ENCODE data around the gene RAPGEF2.
"Not testable (repeated sequence)": the region's sequence is repeated elsewhere in the genome, so short reads cannot be mapped to it uniquely, and the experiment has no call there.

Gene RAPGEF2

DNA sequence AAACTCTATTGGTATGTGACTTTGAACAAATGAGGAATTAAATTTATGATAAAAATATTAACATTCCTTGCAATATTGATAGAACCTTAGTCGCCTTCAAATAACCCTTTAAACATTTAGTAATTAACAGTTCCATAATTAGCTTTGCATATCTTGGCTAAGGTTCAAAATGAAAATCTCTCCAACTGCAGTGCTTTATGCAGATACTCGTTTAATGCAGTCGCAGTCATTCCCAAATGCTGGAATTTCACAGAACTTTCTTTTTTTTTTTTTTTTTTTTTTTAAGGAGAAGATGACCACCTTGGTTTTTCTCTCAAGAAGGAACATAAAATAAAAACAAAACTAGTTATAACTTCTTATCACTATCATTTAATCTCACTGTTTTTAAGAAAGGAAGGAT, 5.2 kb downstream of the RAPGEF2 start:
- TF ChIP-seq EZH2phosphoT487 (IDR thresholded peaks at IDR 0.05; ENCODE audit: borderline replicate concordance, low read length) = no peak
- TF ChIP-seq, protein P1, sequence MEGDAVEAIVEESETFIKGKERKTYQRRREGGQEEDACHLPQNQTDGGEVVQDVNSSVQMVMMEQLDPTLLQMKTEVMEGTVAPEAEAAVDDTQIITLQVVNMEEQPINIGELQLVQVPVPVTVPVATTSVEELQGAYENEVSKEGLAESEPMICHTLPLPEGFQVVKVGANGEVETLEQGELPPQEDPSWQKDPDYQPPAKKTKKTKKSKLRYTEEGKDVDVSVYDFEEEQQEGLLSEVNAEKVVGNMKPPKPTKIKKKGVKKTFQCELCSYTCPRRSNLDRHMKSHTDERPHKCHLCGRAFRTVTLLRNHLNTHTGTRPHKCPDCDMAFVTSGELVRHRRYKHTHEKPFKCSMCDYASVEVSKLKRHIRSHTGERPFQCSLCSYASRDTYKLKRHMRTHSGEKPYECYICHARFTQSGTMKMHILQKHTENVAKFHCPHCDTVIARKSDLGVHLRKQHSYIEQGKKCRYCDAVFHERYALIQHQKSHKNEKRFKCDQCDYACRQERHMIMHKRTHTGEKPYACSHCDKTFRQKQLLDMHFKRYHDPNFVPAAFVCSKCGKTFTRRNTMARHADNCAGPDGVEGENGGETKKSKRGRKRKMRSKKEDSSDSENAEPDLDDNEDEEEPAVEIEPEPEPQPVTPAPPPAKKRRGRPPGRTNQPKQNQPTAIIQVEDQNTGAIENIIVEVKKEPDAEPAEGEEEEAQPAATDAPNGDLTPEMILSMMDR (IDR thresholded peaks at IDR 0.05; ENCODE audit: low read depth, low read length, poor library complexity, severe bottlenecking) = no peak
- Histone ChIP-seq H3K4me2 (ENCODE audit: low read length) (no peak overlapping the region), H3K27me3 (ENCODE audit: control insufficient read depth, low read length) (no peaks in the 10 kb centered on the region), H3K79me2 (ENCODE audit: control insufficient read depth, low read length) (peaks cover 90% of the 10 kb centered on the region), H3K4me3 (ENCODE audit: low read length) (no peak overlapping the region), H3K36me3 (ENCODE audit: control insufficient read depth, low read length) (no peaks in the 10 kb centered on the region), H4K20me1 (ENCODE audit: control insufficient read depth, insufficient read depth, low read depth, low read length) (peaks cover 9% of the 10 kb centered on the region; the same call in 1 of the 2 replicates), H3K4me1 (ENCODE audit: control insufficient read depth, low read length) (peaks cover 27% of the 10 kb centered on the region), H3F3A (ENCODE audit: control insufficient read depth, insufficient read depth) (0 out of 2 replicates have a peak, but pooled peaks cover 2% of the 10 kb centered on the region), H3K27ac (ENCODE audit: low read depth, low read length) (no peak overlapping the region), H3K9me3 (ENCODE audit: control insufficient read depth, insufficient read depth, low read length) (no peaks in the 10 kb centered on the region), H3K9me2 (replicated peaks; ENCODE audit: control insufficient read depth, low read length) (no peaks in the 10 kb centered on the region)

DNA sequence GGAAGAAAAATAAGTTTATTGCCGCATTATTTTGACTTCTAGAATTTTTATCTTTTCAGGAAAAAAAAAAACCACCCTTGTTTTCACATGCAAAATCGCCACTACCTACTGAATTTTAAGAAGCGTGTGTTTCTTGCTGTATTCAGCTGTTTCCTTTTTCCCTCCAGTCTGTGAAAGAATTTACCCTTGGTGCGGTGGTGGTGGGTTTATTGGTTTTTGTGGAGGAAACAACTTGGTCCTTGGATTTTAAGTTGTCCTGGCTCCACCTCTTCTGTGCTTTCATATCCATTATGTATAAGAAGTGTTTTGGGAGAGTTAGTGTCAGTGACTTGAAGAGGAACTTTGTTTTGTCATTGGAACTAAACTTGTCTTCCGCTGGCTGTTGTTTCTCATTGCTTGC, 8.1 kb downstream of the RAPGEF2 start:
- H3F3A ChIP-seq (ENCODE audit: control insufficient read depth, insufficient read depth) = 0 out of 2 replicates have a peak, but pooled peaks cover 2% of the 10 kb centered on the region
- H3K27me3 ChIP-seq (ENCODE audit: control insufficient read depth, low read length) = no peaks in the 10 kb centered on the region
- no peak overlapping the region for H3K4me2 ChIP-seq (ENCODE audit: low read length)
- H3K79me2 ChIP-seq (ENCODE audit: control insufficient read depth, low read length) = peaks cover 67% of the 10 kb centered on the region
- H3K9me3 ChIP-seq (ENCODE audit: control insufficient read depth, insufficient read depth, low read length) = peaks cover 4% of the 10 kb centered on the region
- H3K27ac ChIP-seq (ENCODE audit: low read depth, low read length) = no peak overlapping the region
- H3K9me2 ChIP-seq (replicated peaks; ENCODE audit: control insufficient read depth, low read length) = no peaks in the 10 kb centered on the region
- no peak overlapping the region for H3K4me3 ChIP-seq (ENCODE audit: low read length)
- TF ChIP-seq, protein P1 (IDR thresholded peaks at IDR 0.05; ENCODE audit: low read depth, low read length, poor library complexity, severe bottlenecking) = no peak
- no peak for TF ChIP-seq EZH2phosphoT487 (IDR thresholded peaks at IDR 0.05; ENCODE audit: borderline replicate concordance, low read length)
- peaks cover 17% of the 10 kb centered on the region for H3K4me1 ChIP-seq (ENCODE audit: control insufficient read depth, low read length)
- no peaks in the 10 kb centered on the region for H4K20me1 ChIP-seq (ENCODE audit: control insufficient read depth, insufficient read depth, low read depth, low read length)
- no peaks in the 10 kb centered on the region for H3K36me3 ChIP-seq (ENCODE audit: control insufficient read depth, low read length)

DNA sequence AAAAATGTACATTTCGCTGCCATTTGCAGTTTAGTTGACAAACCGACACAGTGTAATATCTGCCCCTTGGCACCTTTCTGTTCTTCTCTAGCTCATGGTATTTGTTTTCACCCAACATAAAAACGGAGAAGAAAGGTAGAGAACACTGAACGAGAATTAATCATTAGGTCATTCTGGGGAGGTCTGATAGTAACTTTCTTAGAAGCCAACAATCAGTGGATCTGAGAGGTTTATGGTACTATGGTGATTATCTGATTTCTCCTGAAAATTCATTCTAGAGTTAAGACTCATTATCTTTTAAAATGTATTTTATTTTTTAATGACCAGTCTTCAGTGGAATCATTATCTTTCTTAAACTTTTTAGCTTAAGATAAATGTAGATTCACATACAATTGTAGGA, 8.5 kb downstream of the RAPGEF2 start:
- TF ChIP-seq EZH2phosphoT487 (IDR thresholded peaks at IDR 0.05; ENCODE audit: borderline replicate concordance, low read length) = no peak
- TF ChIP-seq, protein P1 (IDR thresholded peaks at IDR 0.05; ENCODE audit: low read depth, low read length, poor library complexity, severe bottlenecking) = no peak
- Histone ChIP-seq H3K4me2 (ENCODE audit: low read length) (no peak overlapping the region), H3K36me3 (ENCODE audit: control insufficient read depth, low read length) (no peaks in the 10 kb centered on the region), H3K4me3 (ENCODE audit: low read length) (no peak overlapping the region), H4K20me1 (ENCODE audit: control insufficient read depth, insufficient read depth, low read depth, low read length) (no peaks in the 10 kb centered on the region), H3F3A (ENCODE audit: control insufficient read depth, insufficient read depth) (0 out of 2 replicates have a peak, but pooled peaks cover 2% of the 10 kb centered on the region), H3K9me2 (replicated peaks; ENCODE audit: control insufficient read depth, low read length) (no peaks in the 10 kb centered on the region), H3K27ac (ENCODE audit: low read depth, low read length) (no peak overlapping the region), H3K9me3 (ENCODE audit: control insufficient read depth, insufficient read depth, low read length) (peaks cover 4% of the 10 kb centered on the region), H3K4me1 (ENCODE audit: control insufficient read depth, low read length) (peaks cover 19% of the 10 kb centered on the region), H3K27me3 (ENCODE audit: control insufficient read depth, low read length) (no peaks in the 10 kb centered on the region), H3K79me2 (ENCODE audit: control insufficient read depth, low read length) (peaks cover 63% of the 10 kb centered on the region)

DNA sequence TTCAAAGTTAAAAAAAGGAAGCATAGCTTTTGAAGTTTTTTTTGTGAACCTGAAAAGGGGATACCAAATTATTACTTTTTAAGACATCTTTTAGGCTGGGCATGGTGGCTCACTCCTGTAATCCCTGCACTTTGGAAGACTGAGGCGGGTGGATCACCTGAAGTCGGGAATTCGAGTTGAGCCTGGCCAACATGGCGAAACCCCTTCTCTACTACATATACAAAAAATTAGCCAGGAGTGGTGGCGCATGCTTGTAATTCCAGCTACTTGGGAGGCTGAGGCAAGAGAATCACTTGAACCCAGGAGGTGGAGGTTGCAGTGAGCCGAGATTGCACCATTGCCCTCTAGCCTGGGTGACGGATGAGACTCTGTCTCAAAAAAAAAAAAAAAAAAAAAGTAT, 10.5 kb downstream of the RAPGEF2 start:
- H3K4me1 ChIP-seq (ENCODE audit: control insufficient read depth, low read length) = peaks cover 27% of the 10 kb centered on the region
- H3K27ac ChIP-seq (ENCODE audit: low read depth, low read length); H3K4me2 ChIP-seq (ENCODE audit: low read length); H3K27me3 ChIP-seq (ENCODE audit: control insufficient read depth, low read length); H3F3A ChIP-seq (ENCODE audit: control insufficient read depth, insufficient read depth); H4K20me1 ChIP-seq (ENCODE audit: control insufficient read depth, insufficient read depth, low read depth, low read length); H3K4me3 ChIP-seq (ENCODE audit: low read length); H3K9me3 ChIP-seq (ENCODE audit: control insufficient read depth, insufficient read depth, low read length); H3K36me3 ChIP-seq (ENCODE audit: control insufficient read depth, low read length); H3K9me2 ChIP-seq (replicated peaks; ENCODE audit: control insufficient read depth, low read length): not testable (repeated sequence)
- peaks cover 52% of the 10 kb centered on the region for H3K79me2 ChIP-seq (ENCODE audit: control insufficient read depth, low read length)

DNA sequence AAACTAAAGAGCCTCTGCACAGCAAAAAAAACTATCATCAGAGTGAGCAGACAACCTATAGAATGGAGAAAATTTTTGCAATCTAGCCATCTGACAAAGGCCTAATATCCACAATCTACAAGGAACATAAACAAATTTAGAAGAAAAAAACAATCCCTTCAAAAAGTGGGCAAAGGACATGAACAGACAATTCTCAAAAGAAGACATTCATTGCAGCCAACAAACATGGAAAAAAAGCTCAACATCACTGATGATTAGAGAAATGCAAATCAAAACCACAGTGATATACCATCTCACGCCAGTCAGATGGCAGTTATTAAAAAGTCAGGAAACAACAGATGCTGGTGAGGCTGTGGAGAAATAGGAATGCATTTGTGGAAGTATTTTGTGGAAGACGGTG, 13.2 kb downstream of the RAPGEF2 start:
- H3K36me3 ChIP-seq (ENCODE audit: control insufficient read depth, low read length); H4K20me1 ChIP-seq (ENCODE audit: control insufficient read depth, insufficient read depth, low read depth, low read length); H3K9me2 ChIP-seq (replicated peaks; ENCODE audit: control insufficient read depth, low read length); H3K4me2 ChIP-seq (ENCODE audit: low read length); H3K27me3 ChIP-seq (ENCODE audit: control insufficient read depth, low read length); H3K27ac ChIP-seq (ENCODE audit: low read depth, low read length); H3K9me3 ChIP-seq (ENCODE audit: control insufficient read depth, insufficient read depth, low read length); H3F3A ChIP-seq (ENCODE audit: control insufficient read depth, insufficient read depth); H3K4me3 ChIP-seq (ENCODE audit: low read length): not testable (repeated sequence)
- H3K4me1 ChIP-seq (ENCODE audit: control insufficient read depth, low read length) = peaks cover 27% of the 10 kb centered on the region
- peaks cover 43% of the 10 kb centered on the region for H3K79me2 ChIP-seq (ENCODE audit: control insufficient read depth, low read length)

DNA sequence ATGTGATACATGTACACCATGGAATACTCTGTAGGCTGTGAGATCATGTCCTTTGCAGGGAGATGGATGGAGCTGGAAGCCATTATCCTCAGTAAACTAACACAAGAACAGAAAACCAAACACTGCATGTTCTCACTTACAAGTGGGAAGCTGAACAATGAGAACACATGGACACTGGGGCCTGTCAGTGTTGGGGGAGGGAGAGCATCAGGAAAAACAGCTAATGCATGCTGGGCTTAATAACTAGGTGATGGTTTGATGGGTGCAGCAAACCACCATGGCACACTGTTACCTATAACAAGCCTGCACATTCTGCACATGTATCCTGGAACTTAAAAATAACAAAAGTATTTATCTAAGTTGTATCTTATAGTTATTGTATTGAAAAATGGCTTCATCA, 13.8 kb downstream of the RAPGEF2 start:
- peaks cover 27% of the 10 kb centered on the region for H3K4me1 ChIP-seq (ENCODE audit: control insufficient read depth, low read length)
- not testable (repeated sequence) for H3K27me3 ChIP-seq (ENCODE audit: control insufficient read depth, low read length); H3K4me3 ChIP-seq (ENCODE audit: low read length); H3F3A ChIP-seq (ENCODE audit: control insufficient read depth, insufficient read depth); H3K27ac ChIP-seq (ENCODE audit: low read depth, low read length); H4K20me1 ChIP-seq (ENCODE audit: control insufficient read depth, insufficient read depth, low read depth, low read length); H3K4me2 ChIP-seq (ENCODE audit: low read length); H3K36me3 ChIP-seq (ENCODE audit: control insufficient read depth, low read length); H3K9me2 ChIP-seq (replicated peaks; ENCODE audit: control insufficient read depth, low read length); H3K9me3 ChIP-seq (ENCODE audit: control insufficient read depth, insufficient read depth, low read length)
- peaks cover 40% of the 10 kb centered on the region for H3K79me2 ChIP-seq (ENCODE audit: control insufficient read depth, low read length)
